Activated CD8-positive, alpha-beta memory T cell treated with anti-CD3 and anti-CD28 coated beads, Interleukin-2, amount 50 U/mL, for 24 hours (primary cell): Measurements from ENCODE around the gene LRRC56.
"Not testable (repeated sequence)": the region's sequence is repeated elsewhere in the genome, so short reads cannot be mapped to it uniquely, and the experiment has no call there.

Experiments
- DNase-seq: peaks from one replicate; pipeline ENCODE4 v3.0.0-alpha.2; 2020; ENCODE audit errors: extremely low read depth

Gene LRRC56

DNA sequence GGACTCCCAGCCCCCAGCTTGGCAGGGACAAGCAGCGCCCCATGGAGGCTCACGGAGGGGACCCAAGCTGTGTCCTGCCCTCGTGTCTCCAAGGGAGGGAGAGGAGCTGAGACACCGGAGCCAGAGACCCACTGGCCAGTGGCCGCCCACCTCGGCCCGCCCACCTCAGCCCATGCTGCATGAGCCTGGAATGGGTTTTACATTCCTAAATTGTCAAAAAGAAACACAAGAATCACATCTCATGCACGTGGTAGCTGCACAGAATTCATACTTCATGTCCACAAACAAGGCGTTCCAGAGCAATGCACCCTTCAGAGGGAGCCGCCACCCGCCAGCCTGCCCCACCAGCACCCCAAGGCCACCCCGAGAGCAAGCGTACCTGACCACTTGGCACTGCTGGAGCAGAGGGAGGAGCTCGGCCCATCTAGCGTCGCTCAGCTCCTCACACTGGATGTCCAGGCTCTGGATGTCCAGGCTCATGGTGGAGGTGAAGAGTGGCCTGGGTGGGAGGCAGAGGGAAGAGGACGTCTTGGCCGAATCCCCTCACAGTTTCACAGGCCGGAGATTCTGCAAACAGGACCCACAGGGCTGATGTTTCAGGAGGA lies 35.5 kb upstream of the LRRC56 start:
- no peak for DNase-seq

DNA sequence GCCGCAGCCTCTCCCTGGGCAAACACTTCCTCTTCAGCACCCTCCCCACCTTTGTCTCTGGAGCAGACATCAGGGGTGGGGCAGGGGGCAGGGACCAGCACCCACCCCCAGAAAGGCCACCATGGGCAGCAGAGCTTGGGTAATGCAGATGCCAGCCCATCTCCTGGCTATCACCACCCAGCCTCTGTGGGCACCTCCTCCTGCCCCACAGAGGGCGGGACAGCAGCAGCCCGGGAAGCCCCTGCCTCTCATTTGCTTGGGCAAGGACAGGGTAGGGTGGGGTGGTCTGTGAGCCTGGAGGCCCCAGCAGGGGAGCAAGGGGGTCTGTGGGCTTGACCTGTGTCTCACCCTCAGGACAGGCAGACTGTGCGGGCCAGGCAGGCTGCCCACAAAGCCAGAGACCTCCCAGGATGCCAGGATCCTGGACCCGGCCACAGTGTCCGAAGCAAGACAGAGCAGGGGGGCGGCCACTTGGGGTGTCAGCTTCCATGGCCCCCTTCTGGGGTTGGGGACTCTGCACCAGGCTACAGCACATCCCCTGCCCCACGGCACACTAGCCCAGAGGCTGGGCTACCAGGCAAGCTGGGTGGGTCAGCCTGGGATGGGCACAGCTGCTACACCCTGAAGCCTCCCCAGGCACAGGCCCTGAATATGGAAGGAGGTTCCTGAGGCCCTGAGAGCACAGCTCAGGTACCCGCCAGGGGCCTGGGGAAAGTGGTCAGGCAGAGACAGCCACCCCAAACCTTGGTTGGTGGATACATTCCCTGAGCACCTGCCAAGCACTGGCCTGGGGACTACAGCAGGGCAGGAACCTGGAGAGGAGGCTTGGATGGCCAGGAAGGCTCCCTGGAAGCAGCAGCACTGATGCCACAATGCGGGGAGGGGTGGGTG lies 34.8 kb upstream of the LRRC56 start:
- DNase-seq, result no peak

DNA sequence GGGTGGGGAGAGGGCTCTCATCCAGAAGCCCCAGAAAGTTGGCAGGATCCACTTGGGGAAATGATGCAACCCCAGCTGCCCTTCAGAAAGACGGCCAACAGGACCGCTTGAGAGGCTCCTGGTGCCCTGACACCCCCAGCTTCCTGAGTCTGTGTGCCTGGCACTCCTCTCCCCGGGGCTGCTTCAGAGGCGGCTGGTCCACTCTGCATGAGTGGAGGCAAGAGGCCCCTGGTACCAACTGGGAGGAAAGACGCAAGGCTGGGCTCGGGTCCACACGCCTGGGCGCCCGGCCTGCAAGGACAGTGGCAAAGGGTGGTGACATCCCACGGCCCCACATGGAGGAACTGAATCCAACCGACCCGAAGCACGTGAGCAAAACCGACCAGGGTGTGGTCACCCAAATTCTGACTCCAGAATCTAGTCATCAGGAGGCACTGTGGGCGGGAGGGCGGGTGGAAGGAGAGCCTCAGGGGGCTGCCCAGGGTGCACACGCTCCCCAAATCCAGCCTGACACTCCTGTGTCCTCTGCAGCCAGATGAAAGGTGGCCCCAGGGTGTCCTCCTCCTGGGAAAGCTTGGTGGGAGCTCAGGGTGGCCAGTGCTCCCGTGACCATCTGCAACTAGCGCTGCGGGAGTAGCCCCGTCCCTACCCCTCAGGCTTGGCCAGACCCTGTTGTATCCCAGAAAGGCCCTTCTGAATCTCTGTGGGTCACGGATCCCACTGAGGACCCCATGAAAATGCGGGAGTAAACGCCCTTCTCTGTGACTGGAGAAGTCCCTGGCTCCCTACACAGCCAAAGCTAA lies 33.9 kb upstream of the LRRC56 start:
- DNase-seq, result no peak

DNA sequence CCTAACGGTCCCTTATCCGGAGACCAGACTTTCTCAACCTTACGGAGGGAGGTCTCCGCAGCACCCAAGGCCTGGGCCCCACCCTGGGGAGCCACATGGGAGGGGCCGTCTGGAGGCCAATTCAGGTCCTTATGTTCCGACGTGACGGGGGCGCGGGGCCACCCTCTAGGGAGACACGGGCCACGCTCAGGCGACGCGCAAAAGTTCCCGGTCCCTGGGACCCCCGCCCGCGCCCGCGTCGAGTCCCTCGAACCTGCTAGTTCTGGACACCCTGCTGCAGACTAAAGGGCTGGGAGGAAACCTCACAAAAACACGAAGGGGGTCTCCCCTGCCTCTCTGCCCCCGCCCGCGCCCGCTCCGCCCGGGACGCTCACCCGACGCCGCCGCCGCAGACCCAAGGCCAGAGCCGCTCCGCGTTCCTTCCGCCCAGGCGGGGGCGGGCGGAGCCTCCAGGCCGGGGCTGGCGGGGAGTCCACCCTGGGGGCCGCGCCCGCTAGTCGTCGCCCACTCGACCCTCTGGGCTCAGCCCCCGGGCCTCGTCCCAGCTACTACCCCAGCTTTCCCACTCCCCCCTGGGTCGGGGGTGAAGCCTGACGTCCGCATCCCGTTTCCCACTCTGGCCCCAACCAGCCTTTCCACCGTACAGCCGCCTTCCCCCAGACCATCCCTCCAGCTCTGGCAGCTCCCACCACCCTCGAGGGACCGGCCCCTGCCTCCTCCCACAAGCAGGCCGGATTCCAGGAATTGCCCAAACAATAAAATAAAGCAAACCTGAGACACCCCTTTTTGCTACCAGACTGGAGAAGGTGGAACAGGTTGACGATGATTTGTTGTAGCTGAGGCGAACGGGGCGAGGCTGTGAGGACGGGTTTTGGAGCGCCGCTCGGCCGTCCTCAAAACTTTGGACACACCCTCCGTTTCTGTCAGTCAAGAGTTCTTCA lies 33.0 kb upstream of the LRRC56 start:
- no peak for DNase-seq

DNA sequence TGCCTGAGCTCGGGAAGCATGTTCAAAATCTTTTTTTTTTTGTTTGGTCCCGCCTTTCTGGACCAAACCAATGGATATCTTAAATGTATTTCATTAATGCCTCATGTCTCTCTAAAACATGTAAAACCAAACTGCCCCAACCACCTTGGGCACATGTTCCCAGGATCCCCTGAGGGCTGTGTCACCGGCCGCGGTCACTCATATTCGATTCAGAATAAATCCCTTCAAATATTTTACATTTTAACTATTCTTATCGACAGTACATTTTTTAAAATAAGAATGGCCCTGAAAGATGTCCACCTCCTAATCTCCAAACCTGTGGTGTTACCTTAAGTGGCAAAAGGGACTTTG lies 32.4 kb upstream of the LRRC56 start:
- DNase-seq, result no peak

DNA sequence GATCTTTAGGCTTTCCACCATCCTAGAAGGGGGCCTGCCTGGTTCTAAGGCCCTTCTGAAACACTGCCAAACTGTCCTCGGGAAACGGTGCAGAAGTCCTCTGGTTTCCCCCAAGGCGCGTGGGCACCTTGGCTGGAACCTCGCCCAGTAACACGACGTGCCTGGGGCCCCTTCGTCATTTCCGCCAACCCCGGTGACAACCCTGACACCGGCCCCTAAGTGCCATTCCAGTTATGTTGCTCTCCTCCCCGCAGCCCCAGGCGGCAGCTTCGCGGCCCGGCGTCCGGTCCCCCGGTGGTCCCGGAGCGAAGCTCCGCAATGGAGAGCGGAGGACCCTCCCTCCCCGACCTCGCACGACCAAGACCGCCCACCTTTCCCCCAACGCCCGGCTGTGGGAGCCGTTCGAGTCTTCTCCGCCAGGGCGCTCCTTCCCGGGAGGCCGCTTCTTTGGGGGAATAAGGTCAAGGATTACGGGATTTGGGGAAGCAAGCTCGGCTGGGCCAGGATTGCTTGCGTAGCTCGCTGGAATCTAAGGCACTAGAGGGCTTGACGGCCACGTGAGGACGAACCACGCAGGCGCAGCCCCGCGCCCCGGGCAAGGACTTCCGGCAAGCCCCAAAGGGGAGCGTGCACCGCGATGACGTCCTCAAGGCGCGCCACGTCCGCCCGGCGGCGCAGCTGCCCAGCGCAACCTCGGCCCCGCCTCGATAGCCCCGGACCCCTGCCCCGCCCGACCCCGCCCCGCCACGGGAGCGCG lies 30.9 kb upstream of the LRRC56 start:
- peak; percentile 84 for DNase-seq

DNA sequence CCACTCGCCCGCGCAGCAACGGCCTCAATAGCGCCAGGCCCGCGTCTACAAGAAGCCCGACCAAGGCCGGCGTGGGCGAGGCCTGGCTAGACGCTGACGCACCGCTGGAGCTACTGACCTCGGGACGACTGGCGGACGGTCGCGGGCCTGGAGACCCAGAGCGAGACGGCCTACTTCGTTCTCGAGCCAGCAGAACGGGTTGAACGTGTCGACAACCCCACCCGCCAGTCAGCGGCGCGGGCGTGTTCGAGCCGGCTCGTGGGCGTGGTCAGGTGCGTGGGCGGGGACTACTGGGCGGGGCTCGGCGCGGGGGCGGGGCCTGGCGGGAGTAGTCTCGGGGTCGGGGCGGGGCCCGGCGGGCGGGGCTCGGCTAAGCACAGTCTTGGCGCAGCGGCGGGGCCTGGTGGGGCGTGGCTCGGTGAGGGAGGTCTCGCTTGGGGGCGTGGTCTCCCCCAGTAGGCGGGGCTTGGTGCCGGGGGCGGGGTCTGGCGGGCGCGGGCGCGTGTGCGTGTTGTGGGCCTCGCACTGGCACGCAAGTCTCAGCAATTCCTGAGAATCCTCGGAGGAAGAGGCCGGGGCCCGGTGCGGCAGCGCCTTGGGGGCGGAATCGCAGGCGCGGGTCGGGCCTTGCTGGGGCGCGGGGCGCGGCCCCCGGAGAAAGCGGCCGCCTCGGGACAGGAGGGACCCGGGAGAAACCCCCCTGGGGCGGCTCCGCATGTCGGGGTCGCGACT lies 30.2 kb upstream of the LRRC56 start, which contains the start of gene RNH1:
Gene RNH1, minus strand, starts transcription at position 248 of the 732 bp plus-strand sequence. CDS start 5,080 bp downstream, outside the sequence.
- peak; percentile 96 for DNase-seq

DNA sequence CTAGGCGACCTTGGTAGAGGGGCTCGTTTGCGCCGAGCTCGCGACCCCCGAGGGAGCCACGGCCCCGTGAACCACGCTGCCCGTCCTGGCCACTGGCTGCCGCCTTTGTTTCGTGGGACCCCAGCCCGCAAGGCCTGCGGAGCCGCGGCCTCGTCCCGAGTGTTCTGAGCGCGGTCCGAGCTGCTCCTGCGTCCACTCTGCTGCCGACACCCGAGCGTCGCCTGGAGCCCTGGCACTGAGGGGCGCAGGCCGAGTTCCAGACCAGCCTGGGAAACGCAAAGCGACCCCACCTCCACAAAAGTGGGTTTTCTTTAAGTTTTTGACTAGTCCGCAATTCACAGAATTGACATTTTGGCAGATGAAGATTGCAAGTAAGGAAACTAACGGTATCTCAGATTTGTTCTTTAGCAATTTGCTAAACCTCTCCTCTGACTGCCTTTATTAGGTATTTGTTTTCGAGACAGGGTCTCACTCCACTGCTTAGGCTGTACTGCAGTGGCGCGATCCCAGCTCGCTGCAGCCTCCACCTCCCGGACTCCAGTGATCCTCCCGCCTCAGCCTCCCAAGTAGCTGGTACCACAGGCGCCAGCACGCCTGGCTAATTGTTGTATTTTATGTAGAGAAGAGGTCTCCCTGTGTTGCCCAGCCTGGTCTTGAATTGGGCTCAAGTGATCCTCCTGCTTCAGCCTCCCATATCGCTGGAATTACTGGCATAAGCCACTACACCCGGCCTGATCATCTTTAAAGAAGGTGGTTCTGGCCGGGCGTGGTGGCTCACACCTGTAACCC lies 29.4 kb upstream of the LRRC56 start:
- no peak for DNase-seq

DNA sequence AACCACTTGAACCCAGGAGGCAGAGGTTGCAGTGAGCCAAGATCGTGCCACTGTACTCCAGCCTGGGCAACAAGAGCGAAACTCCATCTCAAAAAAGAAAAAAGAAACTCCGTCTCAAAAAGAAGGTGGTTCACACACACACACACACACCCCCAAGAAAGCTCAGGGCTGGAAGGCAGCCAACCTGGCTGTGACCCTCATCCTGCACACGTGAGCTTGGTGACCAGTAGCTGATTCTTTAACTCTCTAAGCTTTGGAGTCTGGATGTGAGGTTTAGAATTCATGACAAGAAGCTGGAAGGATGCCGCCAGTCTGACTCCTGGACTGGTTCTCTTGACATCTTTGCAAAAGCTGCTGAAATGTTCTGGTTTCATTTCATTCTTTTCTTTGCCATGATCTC lies 28.4 kb upstream of the LRRC56 start:
- no peak for DNase-seq

DNA sequence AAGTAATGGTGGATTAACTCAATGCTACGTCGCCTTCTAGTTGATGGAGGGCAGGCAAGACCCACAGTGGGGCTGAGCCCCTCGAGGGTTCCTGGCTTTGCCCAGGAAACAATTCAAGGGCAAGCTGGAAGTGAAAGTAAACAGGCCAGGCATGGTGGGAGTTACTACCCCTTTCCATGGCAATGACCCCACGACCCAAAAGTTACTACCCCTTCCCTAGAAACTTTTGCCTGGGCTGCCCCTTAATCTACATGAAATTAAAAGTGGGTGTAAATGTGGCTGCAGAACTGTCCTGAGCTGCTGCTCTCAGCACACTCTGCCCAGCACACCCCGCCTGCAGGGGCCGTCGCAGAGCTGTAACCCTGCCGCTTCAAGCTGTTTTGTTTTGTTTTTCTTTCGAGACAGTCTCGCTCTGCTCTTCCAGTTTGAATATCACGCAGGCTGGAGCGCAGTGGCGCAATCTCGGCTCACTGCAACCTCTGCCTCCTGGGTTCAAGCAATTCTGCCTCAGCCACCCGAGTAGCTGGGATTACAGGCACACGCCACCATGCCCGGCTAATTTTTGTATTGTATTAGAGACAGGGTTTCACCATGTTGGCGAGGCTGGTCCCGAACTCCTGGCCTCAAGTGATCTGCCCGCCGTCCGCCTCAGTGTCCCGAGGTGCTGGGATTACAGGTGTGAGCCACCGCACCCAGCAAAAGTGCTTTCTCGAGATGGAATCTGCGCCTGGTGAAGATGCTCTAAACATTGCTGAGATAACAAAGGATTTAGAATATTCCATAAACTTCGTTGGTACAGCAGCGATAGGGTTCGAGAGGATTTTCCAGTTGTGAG lies 24.3 kb upstream of the LRRC56 start:
- no peak for DNase-seq

DNA sequence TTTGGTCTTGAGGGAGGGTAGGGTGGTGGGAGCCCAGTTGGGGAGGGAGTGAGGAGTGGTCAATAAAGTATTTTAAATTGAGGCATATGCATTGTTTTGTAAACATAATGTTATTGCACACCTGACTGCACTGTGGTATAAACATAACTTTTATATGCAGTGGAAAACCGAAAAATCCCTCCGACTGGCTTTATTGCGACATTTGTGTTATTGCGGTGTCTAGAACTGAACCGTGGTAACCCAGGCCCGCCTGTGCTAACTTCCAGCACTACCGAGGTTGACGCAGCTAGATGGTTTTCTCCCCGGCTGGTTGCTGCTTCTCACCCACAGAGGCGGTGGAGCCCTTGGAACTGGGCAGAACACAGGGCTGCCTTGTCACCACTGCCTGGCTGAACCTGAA lies 22.7 kb upstream of the LRRC56 start:
- no peak for DNase-seq

DNA sequence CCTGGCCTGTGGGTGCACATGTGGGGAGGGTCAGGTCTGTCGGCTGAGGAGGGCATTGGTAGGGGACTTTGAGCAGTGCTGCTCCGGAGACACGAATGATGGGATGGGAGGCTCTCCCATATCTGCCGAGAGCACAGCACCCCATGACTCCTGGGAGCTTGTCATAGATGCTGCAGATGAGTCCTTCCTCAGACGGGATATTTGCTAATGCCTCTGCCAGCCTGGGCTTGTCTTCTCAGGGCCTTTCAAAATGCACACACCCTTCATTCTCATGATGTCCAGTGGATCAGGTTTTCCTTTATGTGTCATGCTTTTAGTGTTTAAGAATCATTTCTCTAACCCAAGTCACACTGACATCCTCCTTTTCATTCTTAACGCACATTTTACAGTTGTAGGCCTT lies 22.2 kb upstream of the LRRC56 start:
- DNase-seq, result no peak

DNA sequence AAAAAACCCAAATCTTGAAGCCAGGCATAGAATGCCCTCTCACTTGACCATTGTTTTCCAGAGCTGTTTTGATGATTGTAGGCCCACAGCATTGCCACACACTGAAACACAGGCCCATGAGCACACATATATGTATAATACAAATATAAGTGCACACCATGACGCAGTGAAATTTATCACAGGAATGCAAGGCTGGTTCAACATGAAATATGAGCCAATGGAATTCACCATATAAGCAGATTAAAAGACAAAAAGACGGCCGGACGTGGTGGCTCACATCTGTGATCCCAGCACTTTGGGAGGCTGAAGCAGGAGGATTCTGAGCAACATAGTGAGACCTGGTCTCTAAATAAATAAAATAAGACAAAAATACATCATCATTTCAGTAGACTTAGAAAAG lies 20.9 kb upstream of the LRRC56 start:
- no peak for DNase-seq

DNA sequence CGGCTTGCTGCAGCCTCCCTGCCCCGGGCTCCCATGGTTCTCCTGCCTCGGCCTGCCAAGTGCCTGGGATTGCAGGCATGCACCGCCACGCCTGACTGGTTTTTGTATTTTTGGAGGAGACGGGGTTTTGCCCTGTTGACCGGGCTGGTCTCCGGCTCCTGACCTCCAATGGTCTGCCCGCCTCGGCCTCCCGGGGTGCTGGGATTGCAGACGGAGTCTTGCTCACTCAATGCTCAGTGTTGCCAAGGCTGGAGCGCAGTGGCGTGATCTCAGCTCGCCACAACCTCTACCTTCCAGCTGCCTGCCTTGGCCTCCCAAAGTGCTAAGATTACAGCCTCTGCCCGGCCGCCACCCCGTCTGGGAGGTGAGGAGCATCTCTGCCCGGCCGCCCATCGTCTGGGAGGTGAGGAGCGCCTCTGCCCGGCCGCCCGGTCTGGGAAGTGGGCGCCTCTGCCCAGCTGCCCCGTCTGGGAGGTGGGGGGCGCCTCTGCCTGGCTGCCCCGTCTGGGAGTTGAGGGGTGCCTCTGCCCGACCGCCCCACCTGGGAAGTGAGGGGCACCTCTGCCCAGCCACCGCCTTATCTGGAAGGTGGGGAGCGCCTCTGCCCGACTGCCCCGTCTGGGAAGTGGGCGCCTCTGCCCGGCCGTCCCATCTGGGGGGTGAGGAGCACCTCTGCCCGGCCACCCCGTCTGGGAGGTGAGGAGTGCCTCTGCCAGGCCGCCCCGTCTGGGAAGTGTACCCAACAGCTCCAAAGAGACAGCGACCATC lies 20.2 kb upstream of the LRRC56 start:
- not testable (repeated sequence) for DNase-seq

DNA sequence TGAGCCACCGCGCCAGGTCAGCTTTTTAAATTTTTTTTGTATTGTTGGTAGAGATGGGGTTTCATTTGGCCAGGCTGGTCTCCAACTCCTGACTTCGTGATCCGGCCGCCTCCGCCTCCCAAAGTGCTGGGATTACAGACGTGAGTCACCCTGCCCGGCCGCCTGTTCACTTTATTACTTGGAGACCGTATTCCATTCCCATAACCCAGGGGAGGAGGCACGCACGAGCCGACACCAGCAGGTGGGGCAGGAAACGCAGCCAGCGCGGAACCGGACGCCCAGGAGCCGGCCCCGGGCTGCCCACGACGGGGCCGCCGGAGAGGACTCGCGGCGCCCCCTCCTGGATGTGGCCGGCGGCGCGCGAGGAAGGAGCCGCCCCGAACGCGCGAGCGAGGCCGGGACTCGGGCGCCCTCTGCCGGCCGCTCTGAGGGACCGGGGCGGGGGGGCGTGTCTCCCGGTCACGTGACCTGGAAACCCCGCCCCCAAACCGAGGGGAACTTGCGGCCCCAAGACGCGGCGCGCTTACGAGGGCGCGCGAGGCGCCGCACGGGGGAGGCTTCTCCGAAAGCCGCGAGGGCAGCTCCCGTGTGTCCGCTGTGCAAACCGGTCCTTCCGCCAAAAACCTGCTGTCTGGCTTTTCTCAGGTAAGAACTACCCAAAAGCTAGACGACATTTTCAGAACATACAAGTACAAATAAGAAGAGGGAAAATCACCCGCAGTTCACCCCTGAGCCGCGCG lies 18.7 kb upstream of the LRRC56 start:
- DNase-seq, result peak; percentile 48

DNA sequence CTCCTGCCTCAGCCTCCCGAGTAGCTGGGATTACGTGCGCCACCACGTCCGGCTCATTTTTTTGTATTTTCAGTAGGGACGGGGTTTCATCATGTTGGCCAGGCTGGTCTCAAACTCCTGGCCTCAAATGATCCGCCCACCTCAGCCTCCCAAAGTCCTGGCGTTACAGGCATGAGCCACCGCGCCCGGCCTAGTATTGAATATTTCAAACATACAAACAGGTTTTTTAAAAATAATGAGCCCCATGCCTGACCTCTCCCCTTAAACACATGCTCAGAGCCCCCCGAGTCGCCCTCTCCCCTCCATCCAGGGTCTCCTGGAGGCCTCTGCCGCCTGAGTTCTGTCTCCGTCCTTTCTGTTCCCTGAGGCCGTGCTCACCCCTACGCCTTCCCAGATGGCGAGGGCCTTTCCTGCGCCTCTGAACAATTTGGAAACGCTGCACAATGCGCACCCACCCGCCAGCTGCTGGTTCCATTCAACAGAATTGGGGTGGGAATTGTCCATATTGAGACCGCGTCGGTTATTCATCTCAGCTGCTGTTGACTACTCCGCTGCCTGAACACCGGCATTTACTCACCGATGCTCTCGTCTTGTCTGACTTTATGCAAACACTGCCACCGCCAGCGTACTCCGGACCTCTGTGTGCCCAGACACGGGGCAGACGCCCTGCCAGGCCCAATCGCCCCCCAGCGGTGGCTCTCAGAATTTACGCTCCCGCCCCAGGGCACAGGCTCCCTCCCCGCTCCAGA lies 16.7 kb upstream of the LRRC56 start:
- no peak for DNase-seq
